Esophagus squamous epithelium (tissue), 5 donors: ENCODE data around the gene PRR5L. TPM values are rescaled to one million over a fixed set of nuclear protein-coding genes. Genes with fewer than 3 reads are reported as not detected.

Experiments
- DNase-seq: peaks from one replicate; lab custom pipeline; 2025; lab: John Stamatoyannopoulos, UW
- H3K27ac ChIP-seq, 4 donors: fragments of 200-600 bp; sonication (generic); one replicate each; pipeline ENCODE4 v1.5.1; 2016 to 2019; ENCODE audit warnings: mild to moderate bottlenecking in 1 of 4
- H3K27me3 ChIP-seq, 4 donors: fragments of 200-600 bp; sonication (generic); 1 replicate in 3 of 4; 2 replicates in 1 of 4; pipeline versions ENCODE4 v1.5.1 to v1.6.0; 2017 to 2021; ENCODE audit warnings: antibody characterized with exemption in 1 of 4
- H3K36me3 ChIP-seq, 3 donors: fragments of 200-600 bp; sonication (generic); one replicate each; pipeline ENCODE4 v1.5.1; 2016 to 2019
- H3K4me1 ChIP-seq, 3 donors: fragments of 200-600 bp; sonication (generic); one replicate each; pipeline ENCODE4 v1.5.1; 2017 to 2019
- H3K4me3 ChIP-seq, 4 donors: fragments of 200-600 bp; sonication (generic); 1 replicate in 3 of 4; 2 replicates in 1 of 4; pipeline ENCODE4 v1.5.1; 2016 to 2019; ENCODE audit warnings: mild to moderate bottlenecking in 2 of 4, moderate library complexity in 1 of 4
- H3K9me3 ChIP-seq, 3 donors: fragments of 200-600 bp; sonication (generic); one replicate each; pipeline ENCODE4 v1.5.1; 2016 to 2019
- POLR2A ChIP-seq, 4 donors: fragments of 450-650 bp; IDR thresholded peaks; one replicate each; pipeline ENCODE4 v1.6.1; 2017; ENCODE audit warnings: antibody characterized with exemption in 4 of 4, mild to moderate bottlenecking in 4 of 4, moderate library complexity in 3 of 4
- WGBS, 2 donors: methylation state at CpG; one replicate each; pipeline ENCODE4 v1.1.5; 2018; 5-methylcytosine and 5-hydroxymethylcytosine counted together
- intact Hi-C: fragments of 100-400 bp; cut with DNase I; formaldehyde crosslinking; loops from one replicate; pipeline ENCODE4 v1.15.0; 2022
- total RNA-seq, 4 donors: library from RNA; depleted of rRNA; stranded (reverse); fragments of >200 nt; gene quantifications; one replicate each; pipeline ENCODE4 v1.1.0, GENCODE V29; 2016
- TF ChIP-seq, protein P1 (sequence below), 6 experiments: fragments of 450-650 bp in 4 of 6; fragments of 200-600 bp in 2 of 6; sonication (generic) in 2 of 6; IDR thresholded peaks; one replicate each; pipeline ENCODE4 v1.5.1; 2016 to 2019; ENCODE audit warnings: antibody characterized with exemption in 6 of 6, mild to moderate bottlenecking in 4 of 6, moderate library complexity in 4 of 6
- donor health status: DM: yes; HTN: yes; CAD: no.

Gene PRR5L
- total RNA-seq, 4 donors from 2014 or later: 1.4 to 5.7 (median 1.8) TPM

DNA sequence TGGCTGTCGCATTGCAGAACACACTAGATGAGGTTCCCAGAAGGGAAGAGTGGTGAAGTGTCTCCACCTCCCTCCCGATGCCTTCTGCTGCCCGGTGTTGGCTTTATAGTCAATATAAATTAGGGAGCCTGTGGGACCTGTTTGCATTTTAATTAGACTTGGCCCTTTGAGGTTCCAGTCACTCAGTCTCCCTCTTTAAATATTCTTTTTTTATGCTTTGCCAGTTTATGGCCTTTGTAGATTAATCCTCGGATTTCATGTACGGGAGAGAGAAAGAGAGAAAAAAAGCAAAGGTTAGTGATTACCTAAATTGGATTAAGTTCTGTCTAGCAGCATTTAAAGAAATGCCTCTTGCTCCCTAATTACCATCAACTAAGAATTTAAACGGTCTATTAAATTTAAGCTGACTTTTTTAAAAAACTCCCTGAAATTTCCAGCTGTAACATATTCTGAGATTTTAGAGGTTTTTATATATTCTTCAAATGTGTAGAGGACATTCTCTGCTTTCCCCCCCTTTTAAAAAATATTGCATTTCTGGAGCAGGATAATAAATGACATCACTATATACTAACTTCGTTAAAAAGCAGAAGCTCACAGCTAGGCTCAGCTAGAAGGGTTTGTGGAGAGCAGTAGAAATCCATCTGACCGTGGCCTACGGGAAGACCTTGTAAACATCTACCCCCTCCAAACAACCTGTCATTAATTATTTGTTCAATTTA lies 84.4 kb downstream of the PRR5L start:
- TF ChIP-seq, protein P1, sequence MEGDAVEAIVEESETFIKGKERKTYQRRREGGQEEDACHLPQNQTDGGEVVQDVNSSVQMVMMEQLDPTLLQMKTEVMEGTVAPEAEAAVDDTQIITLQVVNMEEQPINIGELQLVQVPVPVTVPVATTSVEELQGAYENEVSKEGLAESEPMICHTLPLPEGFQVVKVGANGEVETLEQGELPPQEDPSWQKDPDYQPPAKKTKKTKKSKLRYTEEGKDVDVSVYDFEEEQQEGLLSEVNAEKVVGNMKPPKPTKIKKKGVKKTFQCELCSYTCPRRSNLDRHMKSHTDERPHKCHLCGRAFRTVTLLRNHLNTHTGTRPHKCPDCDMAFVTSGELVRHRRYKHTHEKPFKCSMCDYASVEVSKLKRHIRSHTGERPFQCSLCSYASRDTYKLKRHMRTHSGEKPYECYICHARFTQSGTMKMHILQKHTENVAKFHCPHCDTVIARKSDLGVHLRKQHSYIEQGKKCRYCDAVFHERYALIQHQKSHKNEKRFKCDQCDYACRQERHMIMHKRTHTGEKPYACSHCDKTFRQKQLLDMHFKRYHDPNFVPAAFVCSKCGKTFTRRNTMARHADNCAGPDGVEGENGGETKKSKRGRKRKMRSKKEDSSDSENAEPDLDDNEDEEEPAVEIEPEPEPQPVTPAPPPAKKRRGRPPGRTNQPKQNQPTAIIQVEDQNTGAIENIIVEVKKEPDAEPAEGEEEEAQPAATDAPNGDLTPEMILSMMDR (IDR thresholded peaks at IDR 0.05): no peak
- TF ChIP-seq POLR2A (IDR thresholded peaks at IDR 0.05): no peak
- Histone ChIP-seq H3K4me1 (peaks cover 0 to 34% (median 11%) of the 10 kb centered on the region in 3 donors), H3K27me3 (peaks cover 0 to 36% (median 0%) of the 10 kb centered on the region in 4 donors), H3K9me3 (no peaks in the 10 kb centered on the region), H3K4me3 (no peak overlapping the region), H3K36me3 (no peaks in the 10 kb centered on the region), H3K27ac (no peak overlapping the region)
- WGBS, 2 donors: 79 to 82% methylated on average over 9 of the region's 9 CpGs
- intact Hi-C loops: no loop called here
- DNase-seq: no peak

DNA sequence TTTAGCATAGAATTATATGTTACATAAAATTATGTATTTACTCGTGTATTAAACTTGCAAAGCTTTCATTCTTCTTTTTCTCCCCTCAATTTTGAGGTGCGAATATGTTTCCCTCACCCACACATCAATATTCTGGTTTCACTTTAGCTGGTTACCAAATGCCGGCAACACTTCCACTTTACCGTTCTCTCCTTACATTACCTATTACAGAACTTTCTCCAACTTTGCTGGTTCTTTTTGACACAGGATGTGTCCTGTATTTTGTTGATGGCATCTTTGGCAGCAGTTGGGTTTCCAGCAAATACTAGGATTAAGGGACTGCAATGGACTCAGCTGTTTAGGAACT lies 84.9 kb downstream of the PRR5L start:
- Histone ChIP-seq H3K27ac (no peak overlapping the region), H3K36me3 (no peaks in the 10 kb centered on the region), H3K9me3 (no peaks in the 10 kb centered on the region), H3K4me3 (no peak overlapping the region), H3K4me1 (peaks cover 0 to 29% (median 11%) of the 10 kb centered on the region in 3 donors), H3K27me3 (peaks cover 0 to 32% (median 0%) of the 10 kb centered on the region in 4 donors)
- 72 to 76% methylated on average over 4 of the region's 4 CpGs for WGBS, 2 donors
- no peak for DNase-seq
- TF ChIP-seq POLR2A (IDR thresholded peaks at IDR 0.05): no peak
- TF ChIP-seq, protein P1 (IDR thresholded peaks at IDR 0.05): no peak
- intact Hi-C loops: no loop called here

DNA sequence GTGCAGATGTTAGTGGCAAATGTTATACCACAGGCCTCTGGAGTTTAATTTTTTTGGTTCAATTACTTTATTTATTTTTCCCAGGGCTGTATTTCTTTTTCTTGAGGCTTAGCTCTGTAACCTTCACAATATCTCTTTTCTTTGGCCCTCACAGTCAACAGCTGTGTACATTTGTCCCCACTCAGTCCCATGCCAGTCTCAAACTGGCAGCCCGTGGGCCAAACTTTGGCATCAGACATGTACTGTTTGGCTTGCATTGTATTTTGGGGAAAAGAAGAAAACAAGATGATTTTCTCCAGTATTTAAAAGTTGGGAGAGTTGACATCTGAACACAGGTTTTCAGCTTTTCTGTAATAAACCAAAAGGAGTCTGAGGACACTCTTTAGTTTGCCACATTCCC lies 87.1 kb downstream of the PRR5L start:
- peaks cover 0 to 9% (median 0%) of the 10 kb centered on the region in 4 donors for H3K27me3 ChIP-seq
- 83 to 88% methylated on average over 1 of the region's 1 CpG for WGBS, 2 donors
- no peaks in the 10 kb centered on the region for H3K9me3 ChIP-seq
- DNase-seq: no peak
- no peaks in the 10 kb centered on the region for H3K36me3 ChIP-seq
- no peak overlapping the region for H3K4me3 ChIP-seq
- peaks cover 0 to 7% (median 0%) of the 10 kb centered on the region in 3 donors for H3K4me1 ChIP-seq
- intact Hi-C loops: no loop called here
- H3K27ac ChIP-seq: no peak overlapping the region
- TF ChIP-seq, protein P1 (IDR thresholded peaks at IDR 0.05): no peak
- TF ChIP-seq POLR2A (IDR thresholded peaks at IDR 0.05): no peak

DNA sequence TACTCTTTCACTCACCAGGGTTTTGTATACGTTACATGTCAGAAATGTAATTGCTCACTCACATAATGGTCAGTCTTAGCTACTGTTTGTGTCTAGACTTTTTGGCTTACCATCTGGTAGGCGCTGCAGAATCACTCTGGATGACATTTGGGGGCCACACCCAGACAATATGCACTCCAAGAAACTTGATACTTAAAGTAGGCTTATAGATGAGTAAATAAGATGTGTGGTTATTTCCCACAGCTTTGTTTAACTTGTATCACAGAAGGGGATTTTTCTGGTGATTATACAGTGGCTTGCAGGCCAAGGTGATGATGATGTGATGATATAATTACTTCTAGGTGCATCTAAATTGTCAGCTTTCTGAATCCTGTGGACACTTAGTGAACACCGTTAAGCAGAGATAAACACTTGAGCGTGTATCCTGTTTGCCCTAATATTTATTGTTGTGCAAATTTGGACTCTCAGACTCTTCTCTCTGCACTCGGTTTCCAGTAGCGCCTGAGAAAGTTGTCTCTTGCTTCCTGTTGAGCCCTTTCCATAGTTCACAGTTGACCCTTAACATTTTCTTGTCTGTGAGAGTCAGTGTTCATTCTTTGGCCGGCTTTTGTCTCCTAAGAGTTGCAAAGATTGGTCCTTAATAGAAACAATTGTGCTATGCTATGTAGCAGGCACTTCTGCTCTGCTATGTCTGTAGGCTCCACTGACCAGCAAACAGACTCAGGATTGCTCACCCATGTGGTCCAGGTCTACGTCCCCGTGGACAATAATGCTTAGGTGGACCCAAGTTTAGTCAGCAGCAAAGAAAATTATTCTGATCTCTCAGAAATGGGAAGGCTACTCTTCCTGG lies 89.3 kb downstream of the PRR5L start:
- no peak overlapping the region for H3K27ac ChIP-seq
- H3K27me3 ChIP-seq: no peaks in the 10 kb centered on the region
- H3K9me3 ChIP-seq: no peaks in the 10 kb centered on the region
- H3K36me3 ChIP-seq: no peaks in the 10 kb centered on the region
- DNase-seq: no peak
- 51 to 59% methylated on average over 7 to 9 of the region's 9 CpGs for WGBS, 2 donors
- H3K4me3 ChIP-seq: no peak overlapping the region
- H3K4me1 ChIP-seq: peaks cover 0 to 7% (median 0%) of the 10 kb centered on the region in 3 donors
- no peak for TF ChIP-seq POLR2A (IDR thresholded peaks at IDR 0.05)
- intact Hi-C loops: no loop called here

DNA sequence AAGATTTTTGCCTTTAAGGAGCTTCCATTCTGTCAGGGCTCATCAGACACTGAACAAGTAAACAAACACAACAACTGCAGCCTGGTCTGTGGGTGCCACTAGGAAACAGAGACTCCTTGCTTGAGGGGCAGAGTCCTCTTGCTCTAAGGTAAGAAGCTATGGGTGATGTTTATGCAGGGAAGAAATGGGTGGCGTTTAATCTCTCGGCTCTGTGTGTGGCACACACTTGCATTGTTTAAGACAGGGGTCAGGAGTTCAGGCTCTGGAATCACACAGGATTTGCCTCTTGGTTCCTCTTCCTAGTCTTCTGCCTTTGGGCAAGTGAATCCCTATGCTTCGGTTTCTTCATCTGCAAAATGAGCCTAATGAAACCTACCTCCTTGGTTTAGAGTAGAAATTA lies 90.3 kb downstream of the PRR5L start:
- TF ChIP-seq, protein P1 (IDR thresholded peaks at IDR 0.05): no peak
- no peak for TF ChIP-seq POLR2A (IDR thresholded peaks at IDR 0.05)
- no peaks in the 10 kb centered on the region for H3K36me3 ChIP-seq
- H3K4me3 ChIP-seq: no peak overlapping the region
- 74 to 79% methylated on average over 3 of the region's 3 CpGs for WGBS, 2 donors
- H3K4me1 ChIP-seq: peaks cover 0 to 7% (median 0%) of the 10 kb centered on the region in 3 donors
- DNase-seq: no peak
- H3K27me3 ChIP-seq: no peaks in the 10 kb centered on the region
- intact Hi-C loops: no loop called here
- no peaks in the 10 kb centered on the region for H3K9me3 ChIP-seq
- no peak overlapping the region for H3K27ac ChIP-seq
